ENCODE data around the gene MAPRE2.

MAPRE2 gene

DNA sequence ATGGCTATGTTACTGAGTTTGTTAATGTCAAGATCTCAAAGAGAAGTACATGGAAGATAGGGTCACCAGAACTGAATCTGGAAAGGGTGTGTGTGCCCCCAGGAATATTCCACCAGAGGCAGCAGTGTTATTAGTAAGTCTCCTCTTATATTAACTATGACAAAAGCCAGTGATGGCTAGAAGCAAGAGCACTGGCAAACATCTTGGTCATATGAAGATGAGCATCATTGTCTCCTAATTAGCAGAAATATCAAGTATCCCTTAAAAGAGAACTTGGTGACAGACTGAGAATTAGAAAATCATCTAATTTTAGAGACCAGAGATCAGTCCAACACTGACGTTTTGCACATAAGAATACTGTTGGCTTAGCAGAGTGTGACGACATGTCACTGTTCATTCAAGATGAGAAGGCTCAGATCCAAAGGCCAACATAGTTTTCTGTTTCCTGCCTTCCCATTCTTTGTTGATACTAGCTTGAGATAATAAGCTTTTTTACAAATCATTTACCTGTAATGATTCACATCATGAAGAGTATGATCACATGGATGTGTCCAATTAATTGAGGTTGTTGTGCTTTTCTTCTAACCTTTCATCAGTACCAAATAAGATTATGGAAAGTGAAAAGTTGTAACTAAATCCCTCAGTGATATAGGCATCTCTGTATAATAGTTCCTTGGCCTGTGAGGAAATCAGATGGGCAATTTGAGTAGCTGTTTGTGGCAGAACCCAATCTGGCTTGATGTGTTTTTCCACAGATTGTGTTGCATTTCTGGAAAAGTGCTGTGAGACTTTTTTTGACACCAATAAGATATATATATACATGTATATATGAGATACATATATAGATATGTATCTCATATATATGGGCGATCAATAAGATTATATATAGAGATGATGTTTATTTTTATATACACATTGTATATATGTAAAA lies 44.5 kb downstream of the MAPRE2 start:
- no peak overlapping the region for H3K27ac ChIP-seq (ENCODE audit: low read length)
- H3K79me2 ChIP-seq (ENCODE audit: low read length) = no peaks in the 10 kb centered on the region
- H3K9me3 ChIP-seq (replicated peaks; ENCODE audit: insufficient read depth, low read length) = no peaks in the 10 kb centered on the region
- no peaks in the 10 kb centered on the region for H4K20me1 ChIP-seq (ENCODE audit: insufficient read depth, low read length)
- H3K9ac ChIP-seq (ENCODE audit: low read length) = no peak overlapping the region
- TF ChIP-seq, protein P1, sequence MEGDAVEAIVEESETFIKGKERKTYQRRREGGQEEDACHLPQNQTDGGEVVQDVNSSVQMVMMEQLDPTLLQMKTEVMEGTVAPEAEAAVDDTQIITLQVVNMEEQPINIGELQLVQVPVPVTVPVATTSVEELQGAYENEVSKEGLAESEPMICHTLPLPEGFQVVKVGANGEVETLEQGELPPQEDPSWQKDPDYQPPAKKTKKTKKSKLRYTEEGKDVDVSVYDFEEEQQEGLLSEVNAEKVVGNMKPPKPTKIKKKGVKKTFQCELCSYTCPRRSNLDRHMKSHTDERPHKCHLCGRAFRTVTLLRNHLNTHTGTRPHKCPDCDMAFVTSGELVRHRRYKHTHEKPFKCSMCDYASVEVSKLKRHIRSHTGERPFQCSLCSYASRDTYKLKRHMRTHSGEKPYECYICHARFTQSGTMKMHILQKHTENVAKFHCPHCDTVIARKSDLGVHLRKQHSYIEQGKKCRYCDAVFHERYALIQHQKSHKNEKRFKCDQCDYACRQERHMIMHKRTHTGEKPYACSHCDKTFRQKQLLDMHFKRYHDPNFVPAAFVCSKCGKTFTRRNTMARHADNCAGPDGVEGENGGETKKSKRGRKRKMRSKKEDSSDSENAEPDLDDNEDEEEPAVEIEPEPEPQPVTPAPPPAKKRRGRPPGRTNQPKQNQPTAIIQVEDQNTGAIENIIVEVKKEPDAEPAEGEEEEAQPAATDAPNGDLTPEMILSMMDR (IDR thresholded peaks at IDR 0.05; ENCODE audit: low read length) = no peak
- TF ChIP-seq EZH2phosphoT487 (IDR thresholded peaks at IDR 0.05; ENCODE audit: low read length) = no peak
- TF ChIP-seq EZH2 (optimal IDR thresholded peaks at IDR 0.05; ENCODE audit: low read depth, low read length) = no peak
- no peaks in the 10 kb centered on the region for H3F3A ChIP-seq (ENCODE audit: insufficient read depth, low read length)
- no peaks in the 10 kb centered on the region for H3K36me3 ChIP-seq (replicated peaks; ENCODE audit: insufficient read depth, low read length)
- H2AFZ ChIP-seq (ENCODE audit: low read length) = no peak overlapping the region
- H3K4me1 ChIP-seq (ENCODE audit: low read length) = peaks cover 13% of the 10 kb centered on the region
- no peak overlapping the region for H3K4me3 ChIP-seq (ENCODE audit: low read length)
- H3K27me3 ChIP-seq (replicated peaks; ENCODE audit: insufficient read depth, low read length) = no peaks in the 10 kb centered on the region
- no peak overlapping the region for H3K4me2 ChIP-seq (ENCODE audit: low read depth, low read length)
- DNase-seq = no peak
- H3K9me2 ChIP-seq (replicated peaks; ENCODE audit: insufficient read depth, low read length) = no peaks in the 10 kb centered on the region

DNA sequence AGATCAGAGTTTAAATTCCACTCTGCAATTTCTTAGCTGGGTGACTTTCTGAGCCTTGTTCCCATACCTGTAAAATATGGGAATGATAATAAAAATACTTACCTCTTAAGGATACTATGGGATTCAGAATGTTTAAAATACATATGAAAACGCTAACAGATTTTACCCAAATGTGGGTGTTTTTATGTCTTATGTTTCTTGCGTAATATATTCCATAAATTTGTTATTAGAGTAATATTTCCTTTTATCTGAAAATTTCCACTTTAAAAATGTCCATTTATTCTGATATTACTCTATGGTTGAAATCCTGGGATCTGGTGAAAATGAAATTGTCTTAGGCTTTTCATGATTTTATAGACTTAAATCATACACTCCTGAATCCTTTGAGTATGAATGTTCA lies 45.5 kb downstream of the MAPRE2 start:
- Histone ChIP-seq H3K4me1 (ENCODE audit: low read length) (peaks cover 13% of the 10 kb centered on the region), H3K27ac (ENCODE audit: low read length) (no peak overlapping the region), H2AFZ (ENCODE audit: low read length) (no peak overlapping the region), H3K27me3 (replicated peaks; ENCODE audit: insufficient read depth, low read length) (no peaks in the 10 kb centered on the region), H3F3A (ENCODE audit: insufficient read depth, low read length) (no peaks in the 10 kb centered on the region), H3K9me2 (replicated peaks; ENCODE audit: insufficient read depth, low read length) (no peaks in the 10 kb centered on the region), H4K20me1 (ENCODE audit: insufficient read depth, low read length) (no peaks in the 10 kb centered on the region), H3K4me2 (ENCODE audit: low read depth, low read length) (no peak overlapping the region), H3K9ac (ENCODE audit: low read length) (no peak overlapping the region), H3K9me3 (replicated peaks; ENCODE audit: insufficient read depth, low read length) (no peaks in the 10 kb centered on the region), H3K79me2 (ENCODE audit: low read length) (no peaks in the 10 kb centered on the region), H3K4me3 (ENCODE audit: low read length) (no peak overlapping the region), H3K36me3 (replicated peaks; ENCODE audit: insufficient read depth, low read length) (no peaks in the 10 kb centered on the region)
- TF ChIP-seq EZH2 (optimal IDR thresholded peaks at IDR 0.05; ENCODE audit: low read depth, low read length) = no peak
- TF ChIP-seq, protein P1 (IDR thresholded peaks at IDR 0.05; ENCODE audit: low read length) = no peak
- no peak for TF ChIP-seq EZH2phosphoT487 (IDR thresholded peaks at IDR 0.05; ENCODE audit: low read length)
- DNase-seq = no peak

DNA sequence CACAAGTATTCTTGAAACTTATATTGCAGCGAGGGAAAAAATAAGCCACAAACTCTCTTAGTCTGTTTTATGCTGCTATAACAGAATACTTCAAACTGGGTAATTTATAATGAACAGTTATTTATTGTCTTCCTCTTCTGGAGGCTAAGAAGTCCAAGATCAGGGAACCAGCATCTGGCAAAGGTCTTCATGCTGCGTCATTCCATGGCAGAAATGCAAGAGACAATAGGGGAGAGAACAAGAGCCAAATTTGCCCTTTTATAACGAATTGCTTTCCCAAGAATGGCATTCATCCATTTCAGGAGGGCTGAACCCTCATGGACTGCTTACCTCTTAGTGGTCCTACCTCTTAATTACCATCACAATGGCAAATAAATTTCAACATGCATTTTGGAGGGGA lies 46.5 kb downstream of the MAPRE2 start:
- Histone ChIP-seq H3K9ac (ENCODE audit: low read length) (no peak overlapping the region), H3K4me2 (ENCODE audit: low read depth, low read length) (no peak overlapping the region), H3K9me3 (replicated peaks; ENCODE audit: insufficient read depth, low read length) (no peaks in the 10 kb centered on the region), H3K27ac (ENCODE audit: low read length) (no peak overlapping the region), H3K9me2 (replicated peaks; ENCODE audit: insufficient read depth, low read length) (no peaks in the 10 kb centered on the region), H3K36me3 (replicated peaks; ENCODE audit: insufficient read depth, low read length) (no peaks in the 10 kb centered on the region), H4K20me1 (ENCODE audit: insufficient read depth, low read length) (no peaks in the 10 kb centered on the region), H3K79me2 (ENCODE audit: low read length) (no peaks in the 10 kb centered on the region), H3K27me3 (replicated peaks; ENCODE audit: insufficient read depth, low read length) (no peaks in the 10 kb centered on the region), H2AFZ (ENCODE audit: low read length) (no peak overlapping the region), H3F3A (ENCODE audit: insufficient read depth, low read length) (no peaks in the 10 kb centered on the region), H3K4me3 (ENCODE audit: low read length) (no peak overlapping the region), H3K4me1 (ENCODE audit: low read length) (peaks cover 9% of the 10 kb centered on the region)
- TF ChIP-seq, protein P1 (IDR thresholded peaks at IDR 0.05; ENCODE audit: low read length) = no peak
- TF ChIP-seq EZH2 (optimal IDR thresholded peaks at IDR 0.05; ENCODE audit: low read depth, low read length) = no peak
- no peak for TF ChIP-seq EZH2phosphoT487 (IDR thresholded peaks at IDR 0.05; ENCODE audit: low read length)
- no peak for DNase-seq
